Esophagus (tissue), 2 donors: Measurements from ENCODE around the gene ALB. TPM values are rescaled to one million over a fixed set of nuclear protein-coding genes. Genes with fewer than 3 reads are reported as not detected.
"Not testable (repeated sequence)": the region's sequence is repeated elsewhere in the genome, so short reads cannot be mapped to it uniquely, and the experiment has no call there.

Experiments used
- H3K27ac ChIP-seq, 2 donors: one replicate each; pipeline ENCODE4 v1.5.1; 2013; ENCODE audit warnings: low read depth in 2 of 2, mild to moderate bottlenecking in 2 of 2, inconsistent platforms in 1 of 2, low read length in 1 of 2, moderate library complexity in 1 of 2
- H3K27me3 ChIP-seq, 2 donors: one replicate each; pipeline ENCODE4 v1.6.1; 2013; ENCODE audit warnings: low read length in 2 of 2, control low read depth in 1 of 2, mild to moderate bottlenecking in 1 of 2; ENCODE audit not compliant: insufficient read depth in 2 of 2, control insufficient read depth in 1 of 2
- H3K36me3 ChIP-seq, 2 donors: one replicate each; pipeline ENCODE4 v1.6.1; 2013; ENCODE audit warnings: low read length in 1 of 2; ENCODE audit not compliant: control insufficient read depth in 2 of 2, insufficient read depth in 2 of 2
- H3K4me1 ChIP-seq, 2 donors: one replicate each; pipeline ENCODE4 v1.6.1; 2013; ENCODE audit warnings: low read length in 1 of 2; ENCODE audit not compliant: control insufficient read depth in 2 of 2, insufficient read depth in 2 of 2
- H3K4me3 ChIP-seq, 2 donors: one replicate each; pipeline ENCODE4 v1.5.1; 2013; ENCODE audit warnings: low read length in 2 of 2, mild to moderate bottlenecking in 2 of 2, low read depth in 1 of 2, moderate library complexity in 1 of 2
- H3K9me3 ChIP-seq, 2 donors: one replicate each; pipeline ENCODE4 v1.6.1; 2013; ENCODE audit warnings: mild to moderate bottlenecking in 2 of 2, low read depth in 1 of 2, low read length in 1 of 2, moderate library complexity in 1 of 2; ENCODE audit not compliant: control insufficient read depth in 2 of 2, insufficient read depth in 1 of 2
- WGBS, 2 donors: extraction: QIAGEN DNeasy Blood & Tissue Kit; methylation state at CpG; one replicate each; pipeline ENCODE4 v1.1.7; 2013; 5-methylcytosine and 5-hydroxymethylcytosine counted together
- polyA plus RNA-seq, 2 donors: library from polyadenylated mRNA; stranded (reverse); fragments of 200-250 nt; gene quantifications; one replicate each; pipeline ENCODE4 v1.2.3, GENCODE V29; 2013
- donor health status: healthy with polysubstance abuse.
- donor health status: Bipolar disorder and iron deficiency.

ALB gene
- polyA plus RNA-seq, 2 donors, result 0.05 to 0.08 TPM

- Histone ChIP-seq H3K9me3 (no peaks in the 10 kb centered on the region), H3K4me3 (no peak overlapping the region), H3K27ac (no peak overlapping the region), H3K4me1 (no peaks in the 10 kb centered on the region), H3K36me3 (no peaks in the 10 kb centered on the region), H3K27me3 (no peaks in the 10 kb centered on the region)
Observed at GRCh38 chr4:73387552-73387951, 16.5 kb upstream of the ALB start.

DNA sequence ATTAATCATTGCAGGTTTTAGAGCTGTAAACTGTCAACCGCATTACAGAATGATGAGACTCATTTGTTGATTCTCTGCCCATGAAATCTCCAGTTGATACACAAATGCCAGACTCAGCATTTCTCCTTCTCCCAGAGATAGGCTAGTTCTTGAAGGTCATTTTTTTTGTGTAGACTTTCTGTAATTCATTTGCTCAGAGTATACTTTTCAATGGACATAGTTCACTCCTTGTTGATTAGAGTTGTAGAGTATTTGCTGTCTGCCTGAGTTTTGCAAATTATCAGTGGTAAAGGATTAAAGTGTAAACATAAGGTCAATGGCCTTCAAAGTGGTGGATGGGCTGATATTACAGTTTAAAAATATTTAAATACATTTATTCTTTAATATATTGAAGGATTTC, 15.2 kb upstream of the ALB start:
- 82 to 90% methylated on average over 1 of the region's 1 CpG for WGBS, 2 donors
- H3K27ac ChIP-seq, result no peak overlapping the region
- H3K9me3 ChIP-seq, result no peaks in the 10 kb centered on the region
- no peaks in the 10 kb centered on the region for H3K4me1 ChIP-seq
- H3K4me3 ChIP-seq, result no peak overlapping the region
- no peaks in the 10 kb centered on the region for H3K36me3 ChIP-seq
- H3K27me3 ChIP-seq, result no peaks in the 10 kb centered on the region

GRCh38 chr4:73389663-73390062, 14.4 kb upstream of the ALB start:
- not testable (repeated sequence) for H3K27me3 ChIP-seq, H3K27ac ChIP-seq, H3K4me1 ChIP-seq, H3K9me3 ChIP-seq, H3K36me3 ChIP-seq, H3K4me3 ChIP-seq
- WGBS, 2 donors, result 89 to 95% methylated on average over 2 of the region's 2 CpGs

DNA sequence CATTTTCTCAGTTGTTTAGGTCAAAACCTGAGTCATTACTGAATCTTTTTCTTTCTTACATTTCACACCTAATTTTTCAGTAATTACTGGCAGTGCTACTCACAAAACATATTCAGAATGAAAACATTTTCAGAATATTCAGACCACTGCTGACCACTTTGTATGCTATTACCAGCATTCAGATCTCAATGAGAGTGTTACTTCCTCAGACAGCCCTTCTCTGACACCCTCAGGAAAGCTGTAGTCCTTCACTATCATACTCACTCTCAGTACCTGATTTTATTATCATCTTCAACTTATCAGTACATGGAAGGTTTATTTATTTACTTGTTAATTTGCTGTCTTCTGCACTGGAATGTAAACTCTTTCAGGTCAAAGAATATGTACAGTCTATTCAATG, 12.3 kb upstream of the ALB start:
- Histone ChIP-seq H3K4me1 (no peaks in the 10 kb centered on the region), H3K27ac (no peak overlapping the region), H3K27me3 (no peaks in the 10 kb centered on the region), H3K4me3 (no peak overlapping the region), H3K9me3 (no peaks in the 10 kb centered on the region), H3K36me3 (no peaks in the 10 kb centered on the region)

GRCh38 chr4:73392936-73393335, 11.2 kb upstream of the ALB start:
- Histone ChIP-seq H3K4me1 (no peaks in the 10 kb centered on the region), H3K36me3 (no peaks in the 10 kb centered on the region), H3K27ac (no peak overlapping the region), H3K4me3 (no peak overlapping the region), H3K9me3 (no peaks in the 10 kb centered on the region), H3K27me3 (no peaks in the 10 kb centered on the region)
- 79 to 82% methylated on average over 2 of the region's 2 CpGs for WGBS, 2 donors

DNA sequence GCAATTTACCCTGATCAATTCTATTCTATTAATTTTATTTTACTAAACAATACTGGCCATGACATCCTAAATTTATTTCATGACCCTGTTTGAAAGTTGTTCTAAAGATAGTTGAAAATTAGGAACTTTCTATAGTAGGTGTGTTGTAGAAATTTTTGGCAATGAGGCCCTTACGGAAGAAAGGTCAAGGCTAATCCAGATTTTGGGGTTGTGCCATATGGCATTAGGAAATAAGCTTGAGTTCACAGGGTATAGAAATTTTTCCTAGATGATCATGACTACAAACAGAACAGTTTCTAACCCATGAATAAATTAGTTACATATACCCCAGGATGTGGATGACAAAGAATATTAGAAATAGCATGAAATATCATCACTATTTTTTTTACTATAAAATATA, 7.8 kb upstream of the ALB start:
- Histone ChIP-seq H3K4me3 (no peak overlapping the region), H3K27me3 (no peaks in the 10 kb centered on the region), H3K27ac (no peak overlapping the region), H3K4me1 (no peaks in the 10 kb centered on the region), H3K36me3 (no peaks in the 10 kb centered on the region), H3K9me3 (no peaks in the 10 kb centered on the region)
- 74 to 82% methylated on average over 1 of the region's 1 CpG for whole genome bisulfite sequencing, 2 donors

GRCh38 chr4:73396993-73397972, 6.8 kb upstream of the ALB start:
- no peaks in the 10 kb centered on the region for H3K9me3 ChIP-seq
- WGBS, 2 donors, result 85 to 86% methylated on average over 5 of the region's 5 CpGs
- no peaks in the 10 kb centered on the region for H3K4me1 ChIP-seq
- no peak overlapping the region for H3K4me3 ChIP-seq
- H3K27ac ChIP-seq, result no peak overlapping the region
- no peaks in the 10 kb centered on the region for H3K27me3 ChIP-seq
- H3K36me3 ChIP-seq, result no peaks in the 10 kb centered on the region

GRCh38 chr4:73401412-73401811, 2.7 kb upstream of the ALB start:
- no peak overlapping the region for H3K27ac ChIP-seq
- H3K4me1 ChIP-seq, result no peaks in the 10 kb centered on the region
- no peaks in the 10 kb centered on the region for H3K36me3 ChIP-seq
- H3K9me3 ChIP-seq, result no peaks in the 10 kb centered on the region
- 38 to 51% methylated on average over 2 of the region's 2 CpGs for WGBS, 2 donors
- no peak overlapping the region for H3K4me3 ChIP-seq
- H3K27me3 ChIP-seq, result no peaks in the 10 kb centered on the region

- Histone ChIP-seq H3K27ac (no peak overlapping the region), H3K4me3 (no peak overlapping the region), H3K9me3 (no peaks in the 10 kb centered on the region), H3K4me1 (no peaks in the 10 kb centered on the region), H3K27me3 (no peaks in the 10 kb centered on the region), H3K36me3 (no peaks in the 10 kb centered on the region)
- 79 to 98% methylated on average over 1 of the region's 1 CpG for WGBS, 2 donors
Observed at GRCh38 chr4:73404457-73404856, 370 bp downstream of the ALB start.

GRCh38 chr4:73405138-73405537, 1.1 kb downstream of the ALB start:
- H3K4me1 ChIP-seq, result no peaks in the 10 kb centered on the region
- no peaks in the 10 kb centered on the region for H3K36me3 ChIP-seq
- H3K4me3 ChIP-seq, result no peak overlapping the region
- WGBS, 2 donors, result 85 to 92% methylated on average over 2 of the region's 2 CpGs
- H3K27ac ChIP-seq, result no peak overlapping the region
- H3K27me3 ChIP-seq, result no peaks in the 10 kb centered on the region
- no peaks in the 10 kb centered on the region for H3K9me3 ChIP-seq
